Stimulated activated CD8-positive, alpha-beta memory T cell treated with anti-CD3 and anti-CD28 coated beads, Interleukin-4, amount 100 ng/mL, for 24 hours (primary cell): ENCODE measurements around the gene MYH10.

Experiments
- DNase-seq: peaks from one replicate; pipeline ENCODE4 v3.0.0-alpha.2; 2020; ENCODE audit warnings: low read depth

MYH10 gene

GRCh38 chr17:8473451-8474192 is 156.9 kb downstream of the MYH10 start:
- DNase-seq: no peak

- no peak for DNase-seq
Measured at GRCh38 chr17:8472663-8473062, 157.9 kb downstream of the MYH10 start.

GRCh38 chr17:8470447-8471047 is 160.0 kb downstream of the MYH10 start:
- DNase-seq: no peak

GRCh38 chr17:8469964-8470363 is 160.6 kb downstream of the MYH10 start:
- DNase-seq: no peak

GRCh38 chr17:8468980-8469379 is 161.5 kb downstream of the MYH10 start:
- DNase-seq: no peak

- DNase-seq: no peak
Measured at GRCh38 chr17:8468127-8468526, 162.4 kb downstream of the MYH10 start.

- DNase-seq: no peak
Measured at GRCh38 chr17:8467527-8467926, 163.0 kb downstream of the MYH10 start.

GRCh38 chr17:8466873-8467272 is 163.7 kb downstream of the MYH10 start:
- DNase-seq: no peak

GRCh38 chr17:8466456-8466855 is 164.1 kb downstream of the MYH10 start:
- no peak for DNase-seq

GRCh38 chr17:8465759-8466158 is 164.8 kb downstream of the MYH10 start:
- DNase-seq: no peak

GRCh38 chr17:8465356-8465755 is 165.2 kb downstream of the MYH10 start:
- DNase-seq: no peak

- DNase-seq: no peak
Measured at GRCh38 chr17:8464941-8465340, 165.6 kb downstream of the MYH10 start.

- DNase-seq: no peak
Measured at GRCh38 chr17:8463099-8463498, 167.4 kb downstream of the MYH10 start.

- no peak for DNase-seq
Measured at GRCh38 chr17:8462564-8462963, 168.0 kb downstream of the MYH10 start.

GRCh38 chr17:8459831-8460230 is 170.7 kb downstream of the MYH10 start:
- no peak for DNase-seq

GRCh38 chr17:8459107-8459506 is 171.4 kb downstream of the MYH10 start:
- DNase-seq: no peak

- no peak for DNase-seq
Measured at GRCh38 chr17:8458128-8458527, 172.4 kb downstream of the MYH10 start.

GRCh38 chr17:8455665-8456209 is 174.8 kb downstream of the MYH10 start:
- no peak for DNase-seq

GRCh38 chr17:8453326-8453725 is 177.2 kb downstream of the MYH10 start:
- no peak for DNase-seq

- DNase-seq: no peak
Measured at GRCh38 chr17:8451933-8452614, 178.5 kb downstream of the MYH10 start.

GRCh38 chr17:8448310-8448709 is 182.2 kb downstream of the MYH10 start:
- DNase-seq: no peak

- no peak for DNase-seq
Measured at GRCh38 chr17:8447799-8448198, 182.7 kb downstream of the MYH10 start.

GRCh38 chr17:8445536-8445935 is 185.0 kb downstream of the MYH10 start:
- DNase-seq: no peak
